ENCODE results near the gene FHOD3. TPM values are rescaled to one million over a fixed set of nuclear protein-coding genes. Genes with fewer than 3 reads are reported as not detected.

Gene FHOD3
- total RNA-seq, 1 donor from 2014 or later = 5.6 TPM

DNA sequence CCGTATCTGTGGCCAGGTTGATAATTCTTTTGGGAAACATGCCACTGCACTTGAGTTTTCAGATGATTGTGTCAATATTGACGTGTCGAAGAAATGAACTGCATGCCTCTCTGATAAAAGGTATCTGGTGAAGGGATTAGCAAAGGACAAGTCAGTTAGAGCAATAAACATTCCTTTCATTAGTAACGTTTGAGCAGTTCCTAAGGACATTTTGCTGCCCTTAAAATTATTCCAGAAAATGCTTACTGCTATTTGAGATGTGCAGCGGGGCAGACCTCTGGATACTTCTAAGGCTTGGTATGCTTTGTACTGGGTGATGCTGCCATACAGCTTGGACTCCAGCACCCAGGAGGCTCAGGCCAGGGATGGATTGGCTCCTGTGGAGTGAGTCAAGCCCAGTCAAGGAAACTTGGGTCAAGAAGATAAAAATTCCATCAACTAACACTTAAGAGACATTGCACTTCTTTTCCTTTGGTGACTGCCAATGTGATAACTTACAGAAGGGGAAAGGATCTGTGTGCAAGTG is 166.7 kb downstream of the FHOD3 start:
- H3K36me3 ChIP-seq = no peaks in the 10 kb centered on the region
- DNase-seq (ENCODE audit: extremely low spot score in 2 of 2) = no peak
- no peak overlapping the region for H3K4me3 ChIP-seq
- no peaks in the 10 kb centered on the region for H3K27me3 ChIP-seq
- TF ChIP-seq POLR2A (IDR thresholded peaks at IDR 0.05) = no peak
- no peak for TF ChIP-seq POLR2AphosphoS5 (IDR thresholded peaks at IDR 0.05; ENCODE audit: insufficient read depth in 1 of 2, low read depth in 1 of 2)
- TF ChIP-seq, protein P1, sequence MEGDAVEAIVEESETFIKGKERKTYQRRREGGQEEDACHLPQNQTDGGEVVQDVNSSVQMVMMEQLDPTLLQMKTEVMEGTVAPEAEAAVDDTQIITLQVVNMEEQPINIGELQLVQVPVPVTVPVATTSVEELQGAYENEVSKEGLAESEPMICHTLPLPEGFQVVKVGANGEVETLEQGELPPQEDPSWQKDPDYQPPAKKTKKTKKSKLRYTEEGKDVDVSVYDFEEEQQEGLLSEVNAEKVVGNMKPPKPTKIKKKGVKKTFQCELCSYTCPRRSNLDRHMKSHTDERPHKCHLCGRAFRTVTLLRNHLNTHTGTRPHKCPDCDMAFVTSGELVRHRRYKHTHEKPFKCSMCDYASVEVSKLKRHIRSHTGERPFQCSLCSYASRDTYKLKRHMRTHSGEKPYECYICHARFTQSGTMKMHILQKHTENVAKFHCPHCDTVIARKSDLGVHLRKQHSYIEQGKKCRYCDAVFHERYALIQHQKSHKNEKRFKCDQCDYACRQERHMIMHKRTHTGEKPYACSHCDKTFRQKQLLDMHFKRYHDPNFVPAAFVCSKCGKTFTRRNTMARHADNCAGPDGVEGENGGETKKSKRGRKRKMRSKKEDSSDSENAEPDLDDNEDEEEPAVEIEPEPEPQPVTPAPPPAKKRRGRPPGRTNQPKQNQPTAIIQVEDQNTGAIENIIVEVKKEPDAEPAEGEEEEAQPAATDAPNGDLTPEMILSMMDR (IDR thresholded peaks at IDR 0.05) = no peak
- no peaks in the 10 kb centered on the region for H3K4me1 ChIP-seq
- H3K27ac ChIP-seq = no peak overlapping the region
- H3K9me3 ChIP-seq = no peaks in the 10 kb centered on the region
- intact Hi-C loops (cut with DNase I) = no loop called here

DNA sequence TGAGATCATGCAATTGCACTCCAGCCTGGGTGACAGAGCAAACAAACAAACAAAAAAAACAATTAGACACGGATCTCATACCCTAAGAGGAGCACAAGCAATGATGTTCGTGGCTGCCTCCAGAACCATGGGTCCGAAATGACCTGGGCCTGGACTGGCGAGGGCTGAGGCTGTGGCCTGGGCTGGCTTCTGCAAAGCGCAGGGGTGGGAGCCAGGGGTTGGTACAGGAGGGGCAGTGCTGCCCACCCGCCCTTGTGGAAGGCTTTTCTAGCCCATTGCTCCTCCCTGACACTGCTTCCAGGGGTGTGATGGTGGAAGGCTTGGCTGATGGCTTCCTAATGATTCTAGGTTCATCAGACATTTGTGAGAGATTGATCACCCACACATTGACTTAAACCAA is 167.8 kb downstream of the FHOD3 start:
- Histone ChIP-seq H3K27me3 (no peaks in the 10 kb centered on the region), H3K9me3 (no peaks in the 10 kb centered on the region), H3K36me3 (no peaks in the 10 kb centered on the region), H3K4me1 (no peaks in the 10 kb centered on the region), H3K27ac (no peak overlapping the region), H3K4me3 (no peak overlapping the region)
- TF ChIP-seq, protein P1 (IDR thresholded peaks at IDR 0.05) = no peak
- TF ChIP-seq POLR2A (IDR thresholded peaks at IDR 0.05) = no peak
- TF ChIP-seq POLR2AphosphoS5 (IDR thresholded peaks at IDR 0.05; ENCODE audit: insufficient read depth in 1 of 2, low read depth in 1 of 2) = no peak
- DNase-seq (ENCODE audit: extremely low spot score in 2 of 2) = no peak
- intact Hi-C loops (cut with DNase I) = no loop called here

DNA sequence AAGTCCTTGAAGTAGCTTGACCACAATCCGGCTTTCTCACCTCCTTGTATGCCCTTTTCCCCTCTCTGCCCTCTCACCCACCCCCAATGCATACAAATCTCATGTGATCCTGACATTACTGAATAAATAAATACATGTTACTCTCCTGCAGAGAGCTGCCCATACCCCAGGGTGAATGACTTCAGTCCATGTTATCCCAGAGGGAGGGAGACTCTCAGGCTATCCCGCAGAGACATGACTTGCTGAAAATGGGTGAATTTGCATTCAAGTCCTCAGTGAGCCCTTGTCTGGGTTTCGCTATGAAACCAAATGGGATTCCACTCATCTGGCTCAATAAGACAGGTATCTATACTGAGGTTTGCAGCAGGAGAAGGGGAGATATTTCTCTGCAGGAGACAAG is 168.5 kb downstream of the FHOD3 start:
- no peaks in the 10 kb centered on the region for H3K9me3 ChIP-seq
- no peak for TF ChIP-seq POLR2A (IDR thresholded peaks at IDR 0.05)
- no peak for TF ChIP-seq POLR2AphosphoS5 (IDR thresholded peaks at IDR 0.05; ENCODE audit: insufficient read depth in 1 of 2, low read depth in 1 of 2)
- TF ChIP-seq, protein P1 (IDR thresholded peaks at IDR 0.05) = no peak
- no peaks in the 10 kb centered on the region for H3K4me1 ChIP-seq

GRCh38 chr18:36467614-36468013 is 170.1 kb downstream of the FHOD3 start:
- DNase-seq (ENCODE audit: extremely low spot score in 2 of 2) = no peak

More for the DNA sequence above, 168.5 kb downstream of the FHOD3 start:
- Histone ChIP-seq H3K4me3 (no peak overlapping the region), H3K27ac (no peak overlapping the region), H3K27me3 (no peaks in the 10 kb centered on the region), H3K36me3 (no peaks in the 10 kb centered on the region)
- no peak for DNase-seq (ENCODE audit: extremely low spot score in 2 of 2)
- intact Hi-C loops (cut with DNase I) = no loop called here

GRCh38 chr18:36468161-36468560 is 170.6 kb downstream of the FHOD3 start:
- no peak for DNase-seq (ENCODE audit: extremely low spot score in 2 of 2)
- intact Hi-C loops (cut with DNase I) = no loop called here
- Histone ChIP-seq H3K4me3 (no peak overlapping the region), H3K36me3 (no peaks in the 10 kb centered on the region), H3K27ac (no peak overlapping the region), H3K9me3 (no peaks in the 10 kb centered on the region), H3K27me3 (no peaks in the 10 kb centered on the region), H3K4me1 (no peaks in the 10 kb centered on the region)
- TF ChIP-seq POLR2A (IDR thresholded peaks at IDR 0.05) (no peak), POLR2AphosphoS5 (IDR thresholded peaks at IDR 0.05; ENCODE audit: insufficient read depth in 1 of 2, low read depth in 1 of 2) (no peak)
- TF ChIP-seq, protein P1 (IDR thresholded peaks at IDR 0.05) = no peak

More at GRCh38 chr18:36467614-36468013, 170.1 kb downstream of the FHOD3 start:
- no peaks in the 10 kb centered on the region for H3K4me1 ChIP-seq
- no peaks in the 10 kb centered on the region for H3K27me3 ChIP-seq
- no peak for TF ChIP-seq POLR2A (IDR thresholded peaks at IDR 0.05)
- TF ChIP-seq, protein P1 (IDR thresholded peaks at IDR 0.05) = no peak
- no peaks in the 10 kb centered on the region for H3K36me3 ChIP-seq
- no peak overlapping the region for H3K4me3 ChIP-seq
- intact Hi-C loops (cut with DNase I) = no loop called here
- H3K9me3 ChIP-seq = no peaks in the 10 kb centered on the region
- H3K27ac ChIP-seq = no peak overlapping the region
